IMR-90 (cell line): ENCODE data around the gene SLC38A3. TPM values are rescaled to one million over a fixed set of nuclear protein-coding genes. Genes with fewer than 3 reads are reported as not detected.

Experiments
- BHLHE40 ChIP-seq: fragments of 150-350 bp; IDR thresholded peaks from 2 replicates; pipeline ENCODE4 v1.6.1; 2016; ENCODE audit warnings: mild to moderate bottlenecking, low read depth, low read length
- CEBPB ChIP-seq: IDR thresholded peaks from 2 replicates; pipeline ENCODE4 v1.6.1; 2012; ENCODE audit warnings: low read depth, low read length, improper control_type of control experiment
- NFE2L2 ChIP-seq: fragments of 150-350 bp; IDR thresholded peaks from 2 replicates; pipeline ENCODE4 v1.6.1; 2016; ENCODE audit warnings: low read depth, mild to moderate bottlenecking, low read length
- RFX5 ChIP-seq: IDR thresholded peaks from 2 replicates; pipeline ENCODE4 v1.8.0; 2012; ENCODE audit warnings: low read depth, mild to moderate bottlenecking, low read length, moderate library complexity
- USF2 ChIP-seq: fragments of 150-350 bp; IDR thresholded peaks from 2 replicates; pipeline ENCODE4 v1.6.1; 2017; ENCODE audit warnings: mild to moderate bottlenecking, antibody characterized with exemption, low read length, low read depth
- polyA plus RNA-seq, 3 experiments: library from polyadenylated mRNA; depleted of rRNA; stranded (reverse); fragments of >200 nt; gene quantifications; 2 replicates each; pipeline ENCODE4 v1.2.3, GENCODE V29; 2012; ENCODE audit warnings: low replicate concordance in 1 of 3
- total RNA-seq: library from RNA; depleted of rRNA; stranded (reverse); fragments of >200 nt; gene quantifications from 2 replicates; pipeline ENCODE4 v1.2.3, GENCODE V29; 2012

Gene SLC38A3
- total and polyA plus RNA-seq, 2 of the 4 experiments (the other 2 are of a cell fraction), result 0.12 to 0.36 TPM

- TF ChIP-seq RFX5 (no peak), BHLHE40 (no peak), NFE2L2 (no peak), CEBPB (no peak), USF2 (no peak)
These were observed 52.2 kb downstream of the SLC38A3 start (continued) for GRCh38 chr3:50256978-50257890.
